CD4-positive, alpha-beta T cell (primary cell): ENCODE results near the gene BLOC1S5. TPM values are rescaled to one million over a fixed set of nuclear protein-coding genes. Genes with fewer than 3 reads are reported as not detected.
"Not testable (repeated sequence)": the region's sequence is repeated elsewhere in the genome, so short reads cannot be mapped to it uniquely, and the experiment has no call there.

ENCODE experiments used
- ATAC-seq: fragments of 200-7000 bp; cut with Tn5 transposase; one replicate; pipeline ENCODE4 v1.10.0; 2022; ENCODE audit warnings: mild to moderate bottlenecking; ENCODE audit not compliant: poor library complexity
- CTCF ChIA-PET: fragments of 350-600 bp; sonication (Branson Sonifier 250); formaldehyde crosslinking; loops from one replicate; lab custom pipeline; 2021; ENCODE audit warnings: antibody characterized with exemption, inconsistent platforms; lab: Charles Lee
- POLR2A ChIA-PET: fragments of 350-600 bp; sonication (Branson Sonifier 250); formaldehyde crosslinking; loops from one replicate; lab custom pipeline; 2021; ENCODE audit warnings: antibody characterized with exemption, inconsistent platforms; lab: Charles Lee
- DNase-seq, 14 experiments: peaks; one replicate each; pipeline ENCODE4 v3.0.0-alpha.2; 2013 to 2020; ENCODE audit warnings: mixed read lengths in 2 of 14
- H3K27ac ChIP-seq, 2 donors: one replicate each; pipeline versions ENCODE4 v1.5.1 to v1.7.0; 2013; ENCODE audit warnings: low read length in 2 of 2, low read depth in 1 of 2, mild to moderate bottlenecking in 1 of 2
- H3K27me3 ChIP-seq, 2 experiments: 1 replicate in 1 of 2; 2 replicates in 1 of 2; pipeline versions ENCODE4 v1.6.1 to v1.7.0; 2013; ENCODE audit warnings: low read length in 2 of 2, control low read depth in 1 of 2, mild to moderate bottlenecking in 1 of 2, moderate library complexity in 1 of 2; ENCODE audit not compliant: insufficient read depth in 2 of 2, control insufficient read depth in 1 of 2
- H3K36me3 ChIP-seq: one replicate; pipeline ENCODE4 v1.6.1; 2013; ENCODE audit warnings: low read length, control low read depth; ENCODE audit not compliant: insufficient read depth
- H3K4me1 ChIP-seq: one replicate; pipeline ENCODE4 v1.6.1; 2013; ENCODE audit warnings: low read length, control low read depth; ENCODE audit not compliant: insufficient read depth
- H3K4me3 ChIP-seq: one replicate; pipeline ENCODE4 v1.5.1; 2013; ENCODE audit warnings: mild to moderate bottlenecking, low read length, moderate library complexity
- H3K9me3 ChIP-seq, 2 experiments: 1 replicate in 1 of 2; 2 replicates in 1 of 2; pipeline versions ENCODE4 v1.6.1 to v1.7.0; 2013; ENCODE audit warnings: low read length in 2 of 2, mild to moderate bottlenecking in 2 of 2, control low read depth in 1 of 2, moderate library complexity in 1 of 2; ENCODE audit not compliant: control insufficient read depth in 1 of 2, insufficient read depth in 1 of 2
- H3K27ac Mint-ChIP-seq: one replicate; pipeline ENCODE4 v1.8.0; 2020; ENCODE audit warnings: mixed read lengths
- H3K27me3 Mint-ChIP-seq: one replicate; pipeline ENCODE4 v1.8.0; 2021; ENCODE audit warnings: mixed read lengths
- H3K36me3 Mint-ChIP-seq: one replicate; pipeline ENCODE4 v1.8.0; 2021; ENCODE audit warnings: low read depth, mixed read lengths
- H3K4me1 Mint-ChIP-seq: one replicate; pipeline ENCODE4 v1.8.0; 2021; ENCODE audit warnings: low read depth, mixed read lengths
- H3K4me3 Mint-ChIP-seq: one replicate; pipeline ENCODE4 v1.8.0; 2020; ENCODE audit warnings: mild to moderate bottlenecking, mixed read lengths
- H3K9me3 Mint-ChIP-seq: one replicate; pipeline ENCODE4 v1.8.0; 2020; ENCODE audit warnings: mixed read lengths
- CTCF ChIP-seq: fragments of 200-600 bp; IDR thresholded peaks from one replicate; pipeline ENCODE4 v1.8.0; 2022; ENCODE audit warnings: antibody characterized with exemption, mild to moderate bottlenecking
- intact Hi-C, 2 experiments: fragments of 100-400 bp; cut with DNase I in 1 of 2; cut with micrococcal nuclease in 1 of 2; formaldehyde crosslinking; loops; one replicate each; pipeline versions ENCODE4 v1.15.1 to v1.9.0; 2023 to 2025; cut with DNase I, micrococcal nuclease
- total RNA-seq, 174 experiments: library from RNA in 2 of 174; stranded (reverse) in 2 of 174; gene quantifications; one replicate each; pipeline ENCODE4 v1.2.3 and lab custom pipeline; 2021 to 2026

Gene BLOC1S5
- total RNA-seq, 2 experiments from 2014 or later: 5.7 to 7.2 TPM

GRCh38 chr6:8043221-8043620, 21.0 kb downstream of the BLOC1S5 start:
- peaks cover under 1% of the 10 kb centered on the region for H3K4me1 Mint-ChIP-seq
- H3K36me3 Mint-ChIP-seq: peaks cover 83% of the 10 kb centered on the region
- no peaks in the 10 kb centered on the region for H3K9me3 Mint-ChIP-seq
- H3K27ac Mint-ChIP-seq: no peak overlapping the region
- no peak overlapping the region for H3K27ac ChIP-seq
- DNase-seq (no peak), ATAC-seq (no peak)
- TF ChIP-seq CTCF: no peak
- H3K9me3 ChIP-seq: peaks cover 0 to 8% of the 10 kb centered on the region in 2 experiments
- no peaks in the 10 kb centered on the region for H3K27me3 ChIP-seq
- POLR2A ChIA-PET: no interaction called here
- H3K4me3 ChIP-seq: no peak overlapping the region
- H3K27me3 Mint-ChIP-seq: no peaks in the 10 kb centered on the region
- H3K4me3 Mint-ChIP-seq: no peak overlapping the region
- intact Hi-C loops: no loop called here
- CTCF ChIA-PET: no interaction called here
- peaks cover 28% of the 10 kb centered on the region for H3K36me3 ChIP-seq
- H3K4me1 ChIP-seq: no peaks in the 10 kb centered on the region

- peaks cover 12% of the 10 kb centered on the region for H3K4me1 Mint-ChIP-seq
- intact Hi-C loops: no loop called here
- Histone ChIP-seq H3K36me3 (peaks cover 20% of the 10 kb centered on the region), H3K27ac (no peak overlapping the region), H3K4me3 (no peak overlapping the region), H3K4me1 (no peaks in the 10 kb centered on the region), H3K27me3 (no peaks in the 10 kb centered on the region), H3K9me3 (peaks cover 0 to 8% of the 10 kb centered on the region in 2 experiments)
- peaks cover 83% of the 10 kb centered on the region for H3K36me3 Mint-ChIP-seq
- no peaks in the 10 kb centered on the region for H3K27me3 Mint-ChIP-seq
- no peak overlapping the region for H3K4me3 Mint-ChIP-seq
- ATAC-seq (no peak), DNase-seq (no peak)
- no peaks in the 10 kb centered on the region for H3K9me3 Mint-ChIP-seq
- POLR2A ChIA-PET: no interaction called here
- CTCF ChIA-PET: no interaction called here
- TF ChIP-seq CTCF: no peak
- no peak overlapping the region for H3K27ac Mint-ChIP-seq
Measured at GRCh38 chr6:8041913-8042583, 22.1 kb downstream of the BLOC1S5 start.

GRCh38 chr6:8034107-8034506, 30.1 kb downstream of the BLOC1S5 start:
- intact Hi-C loops, ATAC-seq, H3K36me3 ChIP-seq, CTCF ChIA-PET, H3K4me3 Mint-ChIP-seq, H3K4me1 ChIP-seq, H3K9me3 ChIP-seq, POLR2A ChIA-PET, H3K9me3 Mint-ChIP-seq, H3K4me3 ChIP-seq, H3K27ac Mint-ChIP-seq, H3K27ac ChIP-seq, H3K27me3 ChIP-seq, H3K27me3 Mint-ChIP-seq, DNase-seq: not testable (repeated sequence)
- H3K36me3 Mint-ChIP-seq: peaks cover 77% of the 10 kb centered on the region
- H3K4me1 Mint-ChIP-seq: peaks cover 67% of the 10 kb centered on the region

- no peak overlapping the region for H3K4me3 Mint-ChIP-seq
- intact Hi-C loops: no loop called here
- H3K9me3 ChIP-seq: no peaks in the 10 kb centered on the region
- no peaks in the 10 kb centered on the region for H3K4me1 ChIP-seq
- ATAC-seq (no peak), DNase-seq (no peak)
- H3K27me3 Mint-ChIP-seq: no peaks in the 10 kb centered on the region
- POLR2A ChIA-PET: no interaction called here
- H3K27me3 ChIP-seq: no peaks in the 10 kb centered on the region
- no peak overlapping the region for H3K27ac Mint-ChIP-seq
- CTCF ChIA-PET: no interaction called here
- peaks cover 62% of the 10 kb centered on the region for H3K36me3 Mint-ChIP-seq
- peaks cover 52% of the 10 kb centered on the region for H3K4me1 Mint-ChIP-seq
- H3K27ac ChIP-seq: no peak overlapping the region
- H3K4me3 ChIP-seq: no peak overlapping the region
- peaks cover 2% of the 10 kb centered on the region for H3K36me3 ChIP-seq
- no peak for TF ChIP-seq CTCF
- no peaks in the 10 kb centered on the region for H3K9me3 Mint-ChIP-seq
Measured at GRCh38 chr6:8030920-8031319, 33.3 kb downstream of the BLOC1S5 start.
